Stimulated activated naive CD4-positive, alpha-beta T cell treated with Interleukin-2 at 50 U/mL for 16 hours (primary cell): ENCODE measurements around the gene SLC15A3.
A peak's percentile ranks its signal among the peaks of the same experiment; 100 is the strongest.

Source experiments
- DNase-seq: peaks from one replicate; lab custom pipeline; 2025; lab: John Stamatoyannopoulos, UW

SLC15A3 gene

GRCh38 chr11:60928563-60929001, 23.4 kb downstream of the SLC15A3 start:
- no peak for DNase-seq

GRCh38 chr11:60927600-60927999, 24.4 kb downstream of the SLC15A3 start:
- DNase-seq: no peak

- no peak for DNase-seq
Measured at GRCh38 chr11:60927061-60927592, 24.8 kb downstream of the SLC15A3 start.

- DNase-seq: no peak
Measured at GRCh38 chr11:60926500-60926899, 25.5 kb downstream of the SLC15A3 start.

- no peak for DNase-seq
Measured at GRCh38 chr11:60925868-60926267, 26.1 kb downstream of the SLC15A3 start.

- DNase-seq: no peak
Measured at GRCh38 chr11:60924906-60925853, 26.8 kb downstream of the SLC15A3 start.

- no peak for DNase-seq
Measured at GRCh38 chr11:60924110-60924905, 27.7 kb downstream of the SLC15A3 start, which contains the start of gene TMEM132A. TSS of gene TMEM132A (plus strand) at chr11:60924460. CDS start at chr11:60924634, 174 bp downstream.

GRCh38 chr11:60923800-60924109, 28.2 kb downstream of the SLC15A3 start:
- DNase-seq: no peak

- no peak for DNase-seq
Measured at GRCh38 chr11:60923326-60923725, 28.6 kb downstream of the SLC15A3 start.

GRCh38 chr11:60922906-60923305, 29.1 kb downstream of the SLC15A3 start:
- no peak for DNase-seq

- no peak for DNase-seq
Measured at GRCh38 chr11:60921777-60922335, 30.1 kb downstream of the SLC15A3 start.

- DNase-seq: no peak
Measured at GRCh38 chr11:60921259-60921658, 30.7 kb downstream of the SLC15A3 start.

GRCh38 chr11:60919956-60920355, 32.0 kb downstream of the SLC15A3 start:
- DNase-seq: no peak

- no peak for DNase-seq
Measured at GRCh38 chr11:60919320-60919719, 32.7 kb downstream of the SLC15A3 start.

GRCh38 chr11:60918939-60919265, 33.1 kb downstream of the SLC15A3 start:
- DNase-seq: no peak

GRCh38 chr11:60918251-60918938, 33.6 kb downstream of the SLC15A3 start:
- DNase-seq: no peak

- no peak for DNase-seq
Measured at GRCh38 chr11:60917267-60917666, 34.7 kb downstream of the SLC15A3 start.

GRCh38 chr11:60916669-60917206, 35.2 kb downstream of the SLC15A3 start:
- DNase-seq: no peak

- DNase-seq: peak; percentile 77
Measured at GRCh38 chr11:60915248-60915914, 36.6 kb downstream of the SLC15A3 start.

- peak; percentile 28 for DNase-seq
Measured at GRCh38 chr11:60914633-60915247, 37.2 kb downstream of the SLC15A3 start.
